Fibroblast of lung (primary cell): ENCODE results near the gene TSPAN18.

ENCODE experiments used
- EZH2 ChIP-seq: IDR thresholded peaks from 2 replicates; pipeline ENCODE4 v1.5.1; 2012; ENCODE audit warnings: low read length, control low read depth, mild to moderate bottlenecking; ENCODE audit errors: missing control alignments
- TF ChIP-seq, protein P1 (sequence below), 2 donors: IDR thresholded peaks in 1 of 2; conservative IDR thresholded peaks in 1 of 2; 1 replicate in 1 of 2; 2 replicates in 1 of 2; pipeline ENCODE4 v1.5.1; 2011 to 2012; ENCODE audit warnings: low read length in 2 of 2, control low read depth in 1 of 2, inconsistent platforms in 1 of 2, low read depth in 1 of 2, mild to moderate bottlenecking in 1 of 2

GRCh38 chr11:44813401-44813800 lies 86.6 kb downstream of the TSPAN18 start:
- TF ChIP-seq, protein P1, sequence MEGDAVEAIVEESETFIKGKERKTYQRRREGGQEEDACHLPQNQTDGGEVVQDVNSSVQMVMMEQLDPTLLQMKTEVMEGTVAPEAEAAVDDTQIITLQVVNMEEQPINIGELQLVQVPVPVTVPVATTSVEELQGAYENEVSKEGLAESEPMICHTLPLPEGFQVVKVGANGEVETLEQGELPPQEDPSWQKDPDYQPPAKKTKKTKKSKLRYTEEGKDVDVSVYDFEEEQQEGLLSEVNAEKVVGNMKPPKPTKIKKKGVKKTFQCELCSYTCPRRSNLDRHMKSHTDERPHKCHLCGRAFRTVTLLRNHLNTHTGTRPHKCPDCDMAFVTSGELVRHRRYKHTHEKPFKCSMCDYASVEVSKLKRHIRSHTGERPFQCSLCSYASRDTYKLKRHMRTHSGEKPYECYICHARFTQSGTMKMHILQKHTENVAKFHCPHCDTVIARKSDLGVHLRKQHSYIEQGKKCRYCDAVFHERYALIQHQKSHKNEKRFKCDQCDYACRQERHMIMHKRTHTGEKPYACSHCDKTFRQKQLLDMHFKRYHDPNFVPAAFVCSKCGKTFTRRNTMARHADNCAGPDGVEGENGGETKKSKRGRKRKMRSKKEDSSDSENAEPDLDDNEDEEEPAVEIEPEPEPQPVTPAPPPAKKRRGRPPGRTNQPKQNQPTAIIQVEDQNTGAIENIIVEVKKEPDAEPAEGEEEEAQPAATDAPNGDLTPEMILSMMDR (conservative IDR thresholded peaks at IDR 0.05 in 1 of 2, IDR thresholded peaks at IDR 0.05 in 1 of 2; ENCODE audit: low read depth in 1 of 2, low read length in 2 of 2) = no peak
- TF ChIP-seq EZH2 = no peak
